ENCODE measurements around the gene PLEK. TPM values are rescaled to one million over a fixed set of nuclear protein-coding genes. Genes with fewer than 3 reads are reported as not detected.

The PLEK gene
- total RNA-seq, 2 donors from 2014 or later, result not detected

DNA sequence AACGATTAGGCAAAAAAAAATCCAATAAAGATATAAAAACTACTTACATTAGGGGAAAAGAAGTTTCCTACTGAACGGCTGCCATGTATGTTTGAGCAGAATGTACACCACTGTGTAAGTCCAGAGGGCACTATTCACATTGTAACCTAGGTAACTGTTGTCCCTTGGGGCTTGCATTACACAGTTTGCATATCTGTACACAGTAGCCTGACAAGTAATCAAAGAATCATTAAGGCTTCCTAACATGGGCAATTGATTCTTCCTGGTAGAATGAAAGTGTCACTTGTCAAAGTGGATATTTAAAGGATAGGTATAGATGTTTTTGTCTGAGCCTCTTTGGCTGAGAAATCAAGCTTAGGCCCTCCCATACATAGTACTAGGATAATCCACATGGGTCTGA, 39.1 kb downstream of the PLEK start:
- DNase-seq, result no peak
- Histone ChIP-seq H3K27ac (ENCODE audit: low read depth, low read length) (no peak overlapping the region), H3K27me3 (ENCODE audit: control insufficient read depth, insufficient read depth, low read length, poor library complexity, severe bottlenecking) (peaks cover 7% of the 10 kb centered on the region), H3K36me3 (ENCODE audit: control insufficient read depth, insufficient read depth, low read length) (no peaks in the 10 kb centered on the region), H3K9me3 (ENCODE audit: control insufficient read depth, low read length) (no peaks in the 10 kb centered on the region), H3K4me3 (ENCODE audit: low read length) (no peak overlapping the region), H3K9ac (ENCODE audit: extremely low read depth, low read length, poor library complexity, severe bottlenecking) (no peak overlapping the region), H3K4me1 (ENCODE audit: control insufficient read depth, insufficient read depth, low read length) (no peaks in the 10 kb centered on the region)
- Mint-ChIP-seq H3K4me3 (no peak overlapping the region), H3K4me1 (peaks cover 4% of the 10 kb centered on the region), H3K27ac (no peak overlapping the region), H3K27me3 (ENCODE audit: insufficient read depth) (peaks cover 72% of the 10 kb centered on the region), H3K36me3 (ENCODE audit: low read depth) (no peaks in the 10 kb centered on the region), H3K9me3 (peaks cover 11% of the 10 kb centered on the region)
- WGBS, 2 experiments (ENCODE audit: insufficient coverage in 1 of 2, insufficient read length in 1 of 2), result 71% methylated on average over 2 of the region's 2 CpGs; no CpG with 5 or more reads in 1 of the 2 experiments
- TF ChIP-seq, protein P1, sequence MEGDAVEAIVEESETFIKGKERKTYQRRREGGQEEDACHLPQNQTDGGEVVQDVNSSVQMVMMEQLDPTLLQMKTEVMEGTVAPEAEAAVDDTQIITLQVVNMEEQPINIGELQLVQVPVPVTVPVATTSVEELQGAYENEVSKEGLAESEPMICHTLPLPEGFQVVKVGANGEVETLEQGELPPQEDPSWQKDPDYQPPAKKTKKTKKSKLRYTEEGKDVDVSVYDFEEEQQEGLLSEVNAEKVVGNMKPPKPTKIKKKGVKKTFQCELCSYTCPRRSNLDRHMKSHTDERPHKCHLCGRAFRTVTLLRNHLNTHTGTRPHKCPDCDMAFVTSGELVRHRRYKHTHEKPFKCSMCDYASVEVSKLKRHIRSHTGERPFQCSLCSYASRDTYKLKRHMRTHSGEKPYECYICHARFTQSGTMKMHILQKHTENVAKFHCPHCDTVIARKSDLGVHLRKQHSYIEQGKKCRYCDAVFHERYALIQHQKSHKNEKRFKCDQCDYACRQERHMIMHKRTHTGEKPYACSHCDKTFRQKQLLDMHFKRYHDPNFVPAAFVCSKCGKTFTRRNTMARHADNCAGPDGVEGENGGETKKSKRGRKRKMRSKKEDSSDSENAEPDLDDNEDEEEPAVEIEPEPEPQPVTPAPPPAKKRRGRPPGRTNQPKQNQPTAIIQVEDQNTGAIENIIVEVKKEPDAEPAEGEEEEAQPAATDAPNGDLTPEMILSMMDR (conservative IDR thresholded peaks at IDR 0.05), result no peak

DNA sequence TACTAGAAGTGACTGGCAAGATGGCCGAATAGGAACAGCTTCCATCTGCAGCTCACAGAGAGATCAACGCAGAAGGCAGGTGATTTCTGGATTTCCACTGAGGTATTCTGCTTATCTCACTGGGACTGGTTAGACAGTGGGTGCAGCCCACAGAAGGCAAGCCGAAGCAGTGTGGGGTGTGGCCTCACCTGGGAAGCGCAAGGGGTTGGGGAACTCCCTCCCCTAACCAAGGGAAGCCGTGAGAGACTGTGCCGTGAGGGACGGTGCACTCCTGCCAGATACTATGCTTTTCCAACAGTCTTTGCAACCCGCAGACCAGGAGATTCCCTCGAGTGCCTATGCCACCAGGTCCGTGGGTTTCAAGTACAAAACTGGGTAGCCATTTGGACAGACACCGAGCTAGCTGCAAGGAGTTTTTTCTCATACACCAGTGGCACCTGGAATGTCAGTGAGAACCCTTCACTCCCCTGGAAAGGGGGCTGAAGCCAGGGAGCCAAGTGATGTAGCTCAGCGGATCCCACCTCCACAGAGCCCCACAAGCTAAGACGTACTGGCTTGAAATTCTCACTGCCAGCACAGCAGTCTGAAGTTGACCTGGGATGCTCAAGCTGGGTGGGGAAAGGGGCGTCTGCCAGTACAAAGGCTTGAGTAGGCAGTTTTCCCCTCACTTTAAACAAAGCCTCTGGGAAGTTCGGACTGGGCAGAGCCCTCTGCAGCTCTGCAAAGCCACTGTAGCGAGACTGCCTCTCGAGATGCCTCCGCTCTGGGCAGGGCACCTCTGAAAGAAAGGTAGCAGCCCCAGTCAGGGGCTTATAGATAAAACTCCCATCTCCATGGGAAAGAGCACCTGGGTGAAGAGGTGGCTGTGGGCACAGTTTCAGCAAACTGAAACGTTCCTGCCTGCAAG, 40.1 kb downstream of the PLEK start:
- Histone ChIP-seq H3K9ac (ENCODE audit: extremely low read depth, low read length, poor library complexity, severe bottlenecking) (no peak overlapping the region), H3K4me1 (ENCODE audit: control insufficient read depth, insufficient read depth, low read length) (no peaks in the 10 kb centered on the region), H3K27me3 (ENCODE audit: control insufficient read depth, insufficient read depth, low read length, poor library complexity, severe bottlenecking) (peaks cover 7% of the 10 kb centered on the region), H3K36me3 (ENCODE audit: control insufficient read depth, insufficient read depth, low read length) (no peaks in the 10 kb centered on the region), H3K9me3 (ENCODE audit: control insufficient read depth, low read length) (no peaks in the 10 kb centered on the region), H3K4me3 (ENCODE audit: low read length) (no peak overlapping the region), H3K27ac (ENCODE audit: low read depth, low read length) (no peak overlapping the region)
- Mint-ChIP-seq H3K4me3 (peak overlapping the region; percentile 51), H3K4me1 (peaks cover 4% of the 10 kb centered on the region), H3K27ac (no peak overlapping the region), H3K27me3 (ENCODE audit: insufficient read depth) (peaks cover 71% of the 10 kb centered on the region), H3K9me3 (peaks cover 8% of the 10 kb centered on the region), H3K36me3 (ENCODE audit: low read depth) (no peaks in the 10 kb centered on the region)
- WGBS, 2 experiments (ENCODE audit: insufficient coverage in 1 of 2, insufficient read length in 1 of 2), result 82 to 85% methylated on average over 15 to 19 of the region's 19 CpGs
- TF ChIP-seq, protein P1 (conservative IDR thresholded peaks at IDR 0.05), result no peak
- peak; percentile 52 for DNase-seq

DNA sequence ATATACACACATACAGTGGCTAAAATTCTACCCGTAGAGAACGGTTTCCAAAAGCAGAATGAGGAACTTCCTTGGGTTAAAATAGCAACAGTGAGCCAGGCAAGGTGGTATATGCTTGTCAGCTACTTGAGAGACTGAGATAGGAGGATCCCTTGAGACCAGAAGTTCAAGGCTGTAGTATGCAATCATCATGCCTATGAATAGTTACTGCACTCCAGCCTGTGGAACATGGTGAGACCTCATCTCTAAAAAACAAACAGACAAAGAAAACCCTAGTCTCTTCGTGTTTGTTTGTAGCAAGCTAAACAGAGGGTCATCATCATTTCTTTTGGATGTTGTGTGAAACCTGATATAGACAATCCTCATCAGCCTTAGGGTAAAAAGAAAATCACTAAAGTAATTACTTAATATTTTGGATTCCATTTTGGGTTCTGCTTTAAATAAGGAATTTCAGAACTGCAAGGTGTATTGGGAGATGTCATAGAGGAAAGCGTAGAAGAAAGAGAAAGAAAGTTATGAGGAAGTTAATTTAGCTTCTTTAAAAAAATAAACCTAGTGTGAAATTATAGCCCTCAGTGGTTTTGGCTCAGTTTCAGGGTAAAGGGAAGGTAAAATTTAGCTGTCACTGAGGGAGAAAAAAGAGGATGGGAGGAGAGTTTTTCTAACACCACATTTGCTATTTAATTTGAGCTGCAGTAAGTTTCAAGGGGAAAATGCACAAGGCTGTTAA, 46.5 kb downstream of the PLEK start:
- Mint-ChIP-seq H3K27me3 (ENCODE audit: insufficient read depth) (peaks cover 29% of the 10 kb centered on the region), H3K36me3 (ENCODE audit: low read depth) (no peaks in the 10 kb centered on the region), H3K27ac (no peak overlapping the region), H3K4me3 (no peak overlapping the region), H3K9me3 (peaks cover 2% of the 10 kb centered on the region), H3K4me1 (no peaks in the 10 kb centered on the region)
- Histone ChIP-seq H3K36me3 (ENCODE audit: control insufficient read depth, insufficient read depth, low read length) (no peaks in the 10 kb centered on the region), H3K27me3 (ENCODE audit: control insufficient read depth, insufficient read depth, low read length, poor library complexity, severe bottlenecking) (no peaks in the 10 kb centered on the region), H3K4me3 (ENCODE audit: low read length) (no peak overlapping the region), H3K4me1 (ENCODE audit: control insufficient read depth, insufficient read depth, low read length) (no peaks in the 10 kb centered on the region), H3K9ac (ENCODE audit: extremely low read depth, low read length, poor library complexity, severe bottlenecking) (no peak overlapping the region), H3K27ac (ENCODE audit: low read depth, low read length) (no peak overlapping the region), H3K9me3 (ENCODE audit: control insufficient read depth, low read length) (no peaks in the 10 kb centered on the region)
- TF ChIP-seq, protein P1 (conservative IDR thresholded peaks at IDR 0.05), result no peak
- no peak for DNase-seq
- whole genome bisulfite sequencing, 2 experiments (ENCODE audit: insufficient coverage in 1 of 2, insufficient read length in 1 of 2), result 96 to 97% methylated on average over 2 to 4 of the region's 4 CpGs
